ENCODE results near the gene ARF1.
A peak's percentile ranks its signal among the peaks of the same experiment; 100 is the strongest.
"Not testable (repeated sequence)": the region's sequence is repeated elsewhere in the genome, so short reads cannot be mapped to it uniquely, and the experiment has no call there.

Gene ARF1

GRCh38 chr1:228110556-228110955, 28.0 kb downstream of the ARF1 start:
- Histone ChIP-seq H3K27me3 (ENCODE audit: insufficient read depth, low read length) (no peaks in the 10 kb centered on the region), H3K4me3 (ENCODE audit: low read depth, low read length) (no peak overlapping the region; the same call in 1 of the 2 replicates), H3K4me1 (ENCODE audit: control insufficient read depth, insufficient read depth, low read length, unreplicated experiment) (peaks cover 7% of the 10 kb centered on the region), H3K36me3 (ENCODE audit: insufficient read depth, low read length) (no peaks in the 10 kb centered on the region), H3K79me2 (ENCODE audit: control insufficient read depth, insufficient read depth, low read length, unreplicated experiment) (peaks cover 11% of the 10 kb centered on the region), H3K27ac (ENCODE audit: low read depth, low read length) (no peak overlapping the region), H2AFZ (ENCODE audit: low read length, unreplicated experiment) (no peak overlapping the region)

DNA sequence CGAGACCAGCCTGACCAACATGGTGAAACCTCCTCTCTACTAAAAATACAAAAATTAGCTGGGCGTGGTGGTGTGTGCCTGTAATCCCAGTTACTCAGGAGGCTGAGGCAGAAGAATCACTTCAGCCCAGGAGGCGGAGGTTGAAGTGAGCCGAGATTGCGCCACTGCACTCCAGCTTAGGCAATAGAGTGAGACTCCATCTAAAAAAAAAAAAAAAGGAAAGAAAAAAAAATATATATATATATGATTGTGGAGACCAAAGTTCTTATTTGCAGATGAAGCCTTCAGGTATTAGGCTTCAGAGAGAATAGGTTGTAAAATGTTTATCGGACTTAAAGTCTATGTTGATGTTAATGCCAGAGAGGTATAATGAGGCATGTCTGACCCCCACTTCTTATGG, 28.8 kb downstream of the ARF1 start:
- not testable (repeated sequence) for H3K4me1 ChIP-seq (ENCODE audit: control insufficient read depth, insufficient read depth, low read length, unreplicated experiment); H3K36me3 ChIP-seq (ENCODE audit: insufficient read depth, low read length); H3K27me3 ChIP-seq (ENCODE audit: insufficient read depth, low read length); H2AFZ ChIP-seq (ENCODE audit: low read length, unreplicated experiment); H3K27ac ChIP-seq (ENCODE audit: low read depth, low read length); H3K4me3 ChIP-seq (ENCODE audit: low read depth, low read length)
- peaks cover 11% of the 10 kb centered on the region for H3K79me2 ChIP-seq (ENCODE audit: control insufficient read depth, insufficient read depth, low read length, unreplicated experiment)

GRCh38 chr1:228112167-228112566, 29.7 kb downstream of the ARF1 start:
- H3K36me3 ChIP-seq (ENCODE audit: insufficient read depth, low read length): no peaks in the 10 kb centered on the region
- no peak overlapping the region for H3K27ac ChIP-seq (ENCODE audit: low read depth, low read length)
- no peaks in the 10 kb centered on the region for H3K27me3 ChIP-seq (ENCODE audit: insufficient read depth, low read length)
- peaks cover 11% of the 10 kb centered on the region for H3K79me2 ChIP-seq (ENCODE audit: control insufficient read depth, insufficient read depth, low read length, unreplicated experiment)
- no peak overlapping the region for H2AFZ ChIP-seq (ENCODE audit: low read length, unreplicated experiment)
- peaks cover 7% of the 10 kb centered on the region for H3K4me1 ChIP-seq (ENCODE audit: control insufficient read depth, insufficient read depth, low read length, unreplicated experiment)
- no peak overlapping the region for H3K4me3 ChIP-seq (ENCODE audit: low read depth, low read length)

DNA sequence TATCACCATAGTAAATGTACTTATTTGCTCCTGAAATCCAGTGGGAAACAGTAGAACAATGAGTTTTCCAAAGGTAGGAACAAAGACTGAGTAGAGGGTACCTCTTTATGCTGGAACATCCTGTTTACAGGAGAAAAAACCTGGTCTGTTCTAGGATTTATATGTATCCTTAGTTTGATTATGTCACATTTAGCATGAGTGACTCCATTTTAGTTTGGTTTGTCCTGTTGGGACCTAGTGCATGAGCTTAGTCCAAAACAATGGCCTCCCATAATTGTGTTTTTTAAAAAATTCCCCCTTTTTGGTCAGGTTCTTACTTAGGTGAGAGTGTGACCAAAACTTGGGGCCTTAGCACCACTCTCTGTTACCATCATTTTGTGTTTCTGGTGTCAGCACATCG, 30.1 kb downstream of the ARF1 start:
- H3K79me2 ChIP-seq (ENCODE audit: control insufficient read depth, insufficient read depth, low read length, unreplicated experiment): peaks cover 11% of the 10 kb centered on the region
- H3K4me3 ChIP-seq (ENCODE audit: low read depth, low read length): no peak overlapping the region
- no peaks in the 10 kb centered on the region for H3K27me3 ChIP-seq (ENCODE audit: insufficient read depth, low read length)
- H2AFZ ChIP-seq (ENCODE audit: low read length, unreplicated experiment): no peak overlapping the region
- H3K27ac ChIP-seq (ENCODE audit: low read depth, low read length): no peak overlapping the region
- peaks cover 7% of the 10 kb centered on the region for H3K4me1 ChIP-seq (ENCODE audit: control insufficient read depth, insufficient read depth, low read length, unreplicated experiment)
- no peaks in the 10 kb centered on the region for H3K36me3 ChIP-seq (ENCODE audit: insufficient read depth, low read length)

DNA sequence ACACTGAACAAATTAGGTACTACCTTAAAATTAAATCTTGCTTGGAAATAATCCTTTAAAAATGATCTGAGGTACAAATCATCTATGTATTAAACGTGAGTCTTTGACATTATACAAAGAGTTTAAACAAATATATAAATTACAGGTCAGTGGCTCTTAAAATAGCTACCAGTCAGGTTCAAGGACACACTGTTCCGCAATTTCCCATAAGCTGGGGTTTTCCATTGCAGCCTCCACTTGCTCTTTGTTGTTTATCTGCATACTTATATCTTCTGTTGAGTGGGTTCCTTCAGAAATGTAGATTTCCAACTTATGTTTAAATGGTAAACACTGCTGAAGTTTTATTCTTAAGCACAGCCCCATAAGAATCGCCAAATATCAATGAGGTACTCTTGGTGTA, 32.3 kb downstream of the ARF1 start:
- H2AFZ ChIP-seq (ENCODE audit: low read length, unreplicated experiment): no peak overlapping the region
- no peaks in the 10 kb centered on the region for H3K36me3 ChIP-seq (ENCODE audit: insufficient read depth, low read length)
- no peaks in the 10 kb centered on the region for H3K79me2 ChIP-seq (ENCODE audit: control insufficient read depth, insufficient read depth, low read length, unreplicated experiment)
- no peak overlapping the region for H3K27ac ChIP-seq (ENCODE audit: low read depth, low read length)
- no peaks in the 10 kb centered on the region for H3K4me1 ChIP-seq (ENCODE audit: control insufficient read depth, insufficient read depth, low read length, unreplicated experiment)
- H3K4me3 ChIP-seq (ENCODE audit: low read depth, low read length): no peak overlapping the region
- H3K27me3 ChIP-seq (ENCODE audit: insufficient read depth, low read length): no peaks in the 10 kb centered on the region

GRCh38 chr1:228117335-228117734, 34.8 kb downstream of the ARF1 start:
- peaks cover 2% of the 10 kb centered on the region; the same call in 1 of the 2 replicates for H3K27me3 ChIP-seq (ENCODE audit: insufficient read depth, low read length)
- no peak overlapping the region for H3K27ac ChIP-seq (ENCODE audit: low read depth, low read length)
- no peaks in the 10 kb centered on the region for H3K79me2 ChIP-seq (ENCODE audit: control insufficient read depth, insufficient read depth, low read length, unreplicated experiment)
- H2AFZ ChIP-seq (ENCODE audit: low read length, unreplicated experiment): no peak overlapping the region
- H3K36me3 ChIP-seq (ENCODE audit: insufficient read depth, low read length): no peaks in the 10 kb centered on the region
- H3K4me3 ChIP-seq (ENCODE audit: low read depth, low read length): no peak overlapping the region
- H3K4me1 ChIP-seq (ENCODE audit: control insufficient read depth, insufficient read depth, low read length, unreplicated experiment): no peaks in the 10 kb centered on the region

DNA sequence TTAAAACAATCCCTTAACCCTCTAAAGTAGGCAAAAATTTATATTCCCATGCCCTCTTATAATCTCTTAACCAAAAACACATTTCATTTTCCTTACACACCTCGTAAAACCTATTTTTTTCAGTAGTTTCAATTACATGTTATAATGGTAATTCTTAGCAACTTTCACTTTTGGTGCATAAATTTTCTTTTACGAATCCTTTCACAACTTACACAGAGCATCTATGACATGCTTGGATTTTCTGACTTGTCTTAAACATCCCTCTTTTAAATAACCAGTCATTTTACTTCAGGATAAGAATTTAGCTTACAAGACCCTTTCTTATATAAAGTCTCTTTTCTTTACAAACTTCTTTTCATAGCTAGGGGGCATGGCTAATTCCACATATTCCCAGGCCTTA, 35.5 kb downstream of the ARF1 start:
- Histone ChIP-seq H3K27me3 (ENCODE audit: insufficient read depth, low read length) (peaks cover 6% of the 10 kb centered on the region; the same call in 1 of the 2 replicates), H3K79me2 (ENCODE audit: control insufficient read depth, insufficient read depth, low read length, unreplicated experiment) (no peaks in the 10 kb centered on the region), H2AFZ (ENCODE audit: low read length, unreplicated experiment) (no peak overlapping the region), H3K4me1 (ENCODE audit: control insufficient read depth, insufficient read depth, low read length, unreplicated experiment) (no peaks in the 10 kb centered on the region), H3K27ac (ENCODE audit: low read depth, low read length) (no peak overlapping the region), H3K36me3 (ENCODE audit: insufficient read depth, low read length) (no peaks in the 10 kb centered on the region), H3K4me3 (ENCODE audit: low read depth, low read length) (no peak overlapping the region)

GRCh38 chr1:228120351-228120750, 37.8 kb downstream of the ARF1 start:
- Histone ChIP-seq H3K27me3 (ENCODE audit: insufficient read depth, low read length) (peaks cover 14% of the 10 kb centered on the region; the same call in 1 of the 2 replicates), H3K27ac (ENCODE audit: low read depth, low read length) (peak overlapping the region; percentile 29), H2AFZ (ENCODE audit: low read length, unreplicated experiment) (no peak overlapping the region), H3K4me1 (ENCODE audit: control insufficient read depth, insufficient read depth, low read length, unreplicated experiment) (no peaks in the 10 kb centered on the region), H3K4me3 (ENCODE audit: low read depth, low read length) (no peak overlapping the region), H3K79me2 (ENCODE audit: control insufficient read depth, insufficient read depth, low read length, unreplicated experiment) (no peaks in the 10 kb centered on the region), H3K36me3 (ENCODE audit: insufficient read depth, low read length) (no peaks in the 10 kb centered on the region)

- Histone ChIP-seq H3K4me1 (ENCODE audit: control insufficient read depth, insufficient read depth, low read length, unreplicated experiment) (no peaks in the 10 kb centered on the region), H3K27ac (ENCODE audit: low read depth, low read length) (peak overlapping the region; percentile 29; the same call in 1 of the 2 replicates), H3K4me3 (ENCODE audit: low read depth, low read length) (no peak overlapping the region), H2AFZ (ENCODE audit: low read length, unreplicated experiment) (no peak overlapping the region), H3K36me3 (ENCODE audit: insufficient read depth, low read length) (no peaks in the 10 kb centered on the region), H3K79me2 (ENCODE audit: control insufficient read depth, insufficient read depth, low read length, unreplicated experiment) (no peaks in the 10 kb centered on the region), H3K27me3 (ENCODE audit: insufficient read depth, low read length) (peaks cover 14% of the 10 kb centered on the region; the same call in 1 of the 2 replicates)
Measured at GRCh38 chr1:228120857-228121489, 38.5 kb downstream of the ARF1 start.

DNA sequence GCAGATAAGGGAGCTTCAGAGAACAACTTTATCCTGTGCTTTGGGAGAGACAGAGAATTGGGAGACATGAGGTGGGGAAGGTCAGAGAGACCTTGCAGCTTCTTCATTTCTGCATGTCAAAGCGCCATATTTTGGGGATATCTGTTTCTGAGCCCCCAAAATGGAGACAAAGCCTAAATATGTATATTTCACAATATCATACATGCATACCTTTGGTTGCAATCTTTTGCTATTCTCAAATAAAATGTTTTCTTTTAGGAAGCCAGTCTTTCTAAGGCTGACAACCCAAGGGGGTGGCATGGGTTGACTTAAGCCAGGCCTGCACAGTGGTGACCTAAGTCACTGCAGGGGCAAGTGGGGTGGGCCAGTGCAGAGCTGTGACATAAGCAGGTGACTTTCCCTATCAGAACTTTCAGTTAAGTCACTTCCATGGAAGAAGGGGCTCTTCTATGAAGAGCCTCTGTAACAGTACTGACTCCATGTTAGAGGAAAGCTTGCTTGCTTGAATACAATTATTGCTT, 40.5 kb downstream of the ARF1 start:
- Histone ChIP-seq H3K4me3 (ENCODE audit: low read depth, low read length) (no peak overlapping the region), H3K27ac (ENCODE audit: low read depth, low read length) (no peak overlapping the region), H3K27me3 (ENCODE audit: insufficient read depth, low read length) (peaks cover 14% of the 10 kb centered on the region; the same call in 1 of the 2 replicates), H3K36me3 (ENCODE audit: insufficient read depth, low read length) (no peaks in the 10 kb centered on the region), H3K79me2 (ENCODE audit: control insufficient read depth, insufficient read depth, low read length, unreplicated experiment) (no peaks in the 10 kb centered on the region), H2AFZ (ENCODE audit: low read length, unreplicated experiment) (no peak overlapping the region), H3K4me1 (ENCODE audit: control insufficient read depth, insufficient read depth, low read length, unreplicated experiment) (no peaks in the 10 kb centered on the region)

DNA sequence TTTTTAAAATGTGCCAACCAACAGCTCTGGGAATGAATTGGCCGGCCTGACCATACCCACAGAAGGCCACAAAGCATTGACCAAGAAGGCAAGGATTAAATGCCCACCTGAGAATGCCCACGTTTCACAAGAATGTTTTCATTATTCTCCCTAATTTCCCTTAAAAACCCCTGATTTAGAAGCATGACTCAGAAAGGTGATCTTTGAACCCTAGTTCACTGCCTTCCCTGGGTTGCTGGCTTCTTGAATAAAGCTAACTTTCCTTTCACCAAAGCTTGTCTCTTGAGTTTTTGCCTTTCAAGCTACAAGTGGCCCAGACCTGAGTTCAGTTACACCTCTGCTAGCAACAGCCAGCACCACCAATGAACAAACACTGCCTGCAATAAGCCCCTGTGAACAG, 41.0 kb downstream of the ARF1 start:
- Histone ChIP-seq H3K36me3 (ENCODE audit: insufficient read depth, low read length) (no peaks in the 10 kb centered on the region), H3K27ac (ENCODE audit: low read depth, low read length) (no peak overlapping the region), H3K79me2 (ENCODE audit: control insufficient read depth, insufficient read depth, low read length, unreplicated experiment) (no peaks in the 10 kb centered on the region), H2AFZ (ENCODE audit: low read length, unreplicated experiment) (no peak overlapping the region), H3K4me1 (ENCODE audit: control insufficient read depth, insufficient read depth, low read length, unreplicated experiment) (no peaks in the 10 kb centered on the region), H3K27me3 (ENCODE audit: insufficient read depth, low read length) (peaks cover 14% of the 10 kb centered on the region; the same call in 1 of the 2 replicates), H3K4me3 (ENCODE audit: low read depth, low read length) (no peak overlapping the region)
